Measurements from ENCODE around the gene NFIB. TPM values are rescaled to one million over a fixed set of nuclear protein-coding genes. Genes with fewer than 3 reads are reported as not detected.

NFIB gene
- total RNA-seq, 1 donor from 2014 or later: 1.5 TPM

GRCh38 chr9:14092344-14092743, 221.6 kb downstream of the NFIB start:
- DNase-seq: no peak
- H3K4me3 Mint-ChIP-seq (ENCODE audit: unreplicated experiment): no peak overlapping the region
- H3K27ac Mint-ChIP-seq (ENCODE audit: unreplicated experiment): no peak overlapping the region
- no peaks in the 10 kb centered on the region for H3K36me3 Mint-ChIP-seq (ENCODE audit: unreplicated experiment)
- peaks cover 8% of the 10 kb centered on the region for H3K4me1 Mint-ChIP-seq (ENCODE audit: low read depth, unreplicated experiment)
- TF ChIP-seq CTCF (IDR thresholded peaks at IDR 0.05; ENCODE audit: partially characterized antibody, unreplicated experiment): no peak
- H3K9me3 Mint-ChIP-seq (ENCODE audit: unreplicated experiment): peaks cover 4% of the 10 kb centered on the region
- H3K27me3 Mint-ChIP-seq (ENCODE audit: unreplicated experiment): peaks cover 4% of the 10 kb centered on the region

- no peak for DNase-seq
- H3K9me3 Mint-ChIP-seq (ENCODE audit: unreplicated experiment): no peaks in the 10 kb centered on the region
- no peak overlapping the region for H3K4me3 Mint-ChIP-seq (ENCODE audit: unreplicated experiment)
- no peak for TF ChIP-seq CTCF (IDR thresholded peaks at IDR 0.05; ENCODE audit: partially characterized antibody, unreplicated experiment)
- no peak overlapping the region for H3K27ac Mint-ChIP-seq (ENCODE audit: unreplicated experiment)
- no peaks in the 10 kb centered on the region for H3K36me3 Mint-ChIP-seq (ENCODE audit: unreplicated experiment)
- peaks cover 3% of the 10 kb centered on the region for H3K4me1 Mint-ChIP-seq (ENCODE audit: low read depth, unreplicated experiment)
- H3K27me3 Mint-ChIP-seq (ENCODE audit: unreplicated experiment): no peaks in the 10 kb centered on the region
Observed at GRCh38 chr9:14089051-14089803, 224.7 kb downstream of the NFIB start.

GRCh38 chr9:14087576-14087975, 226.4 kb downstream of the NFIB start:
- peaks cover 3% of the 10 kb centered on the region for H3K4me1 Mint-ChIP-seq (ENCODE audit: low read depth, unreplicated experiment)
- TF ChIP-seq CTCF (IDR thresholded peaks at IDR 0.05; ENCODE audit: partially characterized antibody, unreplicated experiment): no peak

GRCh38 chr9:14086495-14086894, 227.4 kb downstream of the NFIB start:
- no peak for DNase-seq
- Mint-ChIP-seq H3K4me3 (ENCODE audit: unreplicated experiment) (no peak overlapping the region), H3K36me3 (ENCODE audit: unreplicated experiment) (no peaks in the 10 kb centered on the region), H3K4me1 (ENCODE audit: low read depth, unreplicated experiment) (peaks cover 4% of the 10 kb centered on the region), H3K9me3 (ENCODE audit: unreplicated experiment) (no peaks in the 10 kb centered on the region), H3K27ac (ENCODE audit: unreplicated experiment) (no peak overlapping the region), H3K27me3 (ENCODE audit: unreplicated experiment) (no peaks in the 10 kb centered on the region)
- TF ChIP-seq CTCF (IDR thresholded peaks at IDR 0.05; ENCODE audit: partially characterized antibody, unreplicated experiment): no peak

More at GRCh38 chr9:14087576-14087975, 226.4 kb downstream of the NFIB start:
- Mint-ChIP-seq H3K9me3 (ENCODE audit: unreplicated experiment) (no peaks in the 10 kb centered on the region), H3K27me3 (ENCODE audit: unreplicated experiment) (no peaks in the 10 kb centered on the region), H3K27ac (ENCODE audit: unreplicated experiment) (no peak overlapping the region), H3K4me3 (ENCODE audit: unreplicated experiment) (no peak overlapping the region), H3K36me3 (ENCODE audit: unreplicated experiment) (no peaks in the 10 kb centered on the region)
- DNase-seq: no peak

GRCh38 chr9:14085810-14086209, 228.1 kb downstream of the NFIB start:
- DNase-seq: no peak
- peaks cover 7% of the 10 kb centered on the region for H3K4me1 Mint-ChIP-seq (ENCODE audit: low read depth, unreplicated experiment)
- H3K27ac Mint-ChIP-seq (ENCODE audit: unreplicated experiment): no peak overlapping the region
- H3K36me3 Mint-ChIP-seq (ENCODE audit: unreplicated experiment): no peaks in the 10 kb centered on the region
- H3K27me3 Mint-ChIP-seq (ENCODE audit: unreplicated experiment): no peaks in the 10 kb centered on the region
- H3K4me3 Mint-ChIP-seq (ENCODE audit: unreplicated experiment): no peak overlapping the region
- TF ChIP-seq CTCF (IDR thresholded peaks at IDR 0.05; ENCODE audit: partially characterized antibody, unreplicated experiment): no peak
- no peaks in the 10 kb centered on the region for H3K9me3 Mint-ChIP-seq (ENCODE audit: unreplicated experiment)

All from glutamatergic neuron (in vitro differentiated cells).